ENCODE data around the gene DBH. TPM values are rescaled to one million over a fixed set of nuclear protein-coding genes. Genes with fewer than 3 reads are reported as not detected.
A peak's percentile ranks its signal among the peaks of the same experiment; 100 is the strongest.

The DBH gene
- total RNA-seq, 3 donors from 2014 or later (not counting 1 experiment from before 2014, with no cell fraction given), result not detected

- Histone ChIP-seq H3K27me3 (ENCODE audit: control insufficient read depth, insufficient read depth, low read length) (no peaks in the 10 kb centered on the region), H3K27ac (ENCODE audit: low read length) (no peak overlapping the region), H3K4me3 (ENCODE audit: low read length) (no peak overlapping the region), H3K36me3 (ENCODE audit: control insufficient read depth, insufficient read depth, low read length) (no peaks in the 10 kb centered on the region), H3K4me1 (ENCODE audit: control insufficient read depth, insufficient read depth, low read length) (peaks cover 18% of the 10 kb centered on the region), H3K9me3 (ENCODE audit: control insufficient read depth, insufficient read depth, low read length) (no peaks in the 10 kb centered on the region)
- Mint-ChIP-seq H3K36me3 (no peaks in the 10 kb centered on the region), H3K9me3 (no peaks in the 10 kb centered on the region), H3K4me1 (peaks cover 0 to 12% of the 10 kb centered on the region in 2 donors), H3K27me3 (ENCODE audit: low read depth in 2 of 2) (no peaks in the 10 kb centered on the region), H3K4me3 (no peak overlapping the region), H3K27ac (no peak overlapping the region)
- TF ChIP-seq CTCF (IDR thresholded peaks at IDR 0.05), result no peak
- intact Hi-C loops (cut with micrococcal nuclease), result no loop called here
- DNase-seq (no peak), ATAC-seq (no peak)
- WGBS (ENCODE audit: insufficient coverage), result 90% methylated on average over 10 of the region's 10 CpGs
Measured at GRCh38 chr9:133676450-133676849, 40.3 kb downstream of the DBH start.

GRCh38 chr9:133677126-133678010 lies 41.2 kb downstream of the DBH start:
- H3K27ac ChIP-seq (ENCODE audit: low read length), result no peak overlapping the region

GRCh38 chr9:133679056-133679455 lies 42.9 kb downstream of the DBH start:
- Mint-ChIP-seq H3K36me3 (no peaks in the 10 kb centered on the region), H3K9me3 (no peaks in the 10 kb centered on the region), H3K4me1 (peaks cover 0 to 12% of the 10 kb centered on the region in 2 donors), H3K27me3 (ENCODE audit: low read depth in 2 of 2) (no peaks in the 10 kb centered on the region), H3K4me3 (no peak overlapping the region), H3K27ac (no peak overlapping the region)
- ATAC-seq (no peak), DNase-seq (no peak)
- Histone ChIP-seq H3K36me3 (ENCODE audit: control insufficient read depth, insufficient read depth, low read length) (no peaks in the 10 kb centered on the region), H3K9me3 (ENCODE audit: control insufficient read depth, insufficient read depth, low read length) (no peaks in the 10 kb centered on the region), H3K4me3 (ENCODE audit: low read length) (no peak overlapping the region), H3K27me3 (ENCODE audit: control insufficient read depth, insufficient read depth, low read length) (no peaks in the 10 kb centered on the region), H3K27ac (ENCODE audit: low read length) (no peak overlapping the region), H3K4me1 (ENCODE audit: control insufficient read depth, insufficient read depth, low read length) (peaks cover 34% of the 10 kb centered on the region)
- no peak for TF ChIP-seq CTCF (IDR thresholded peaks at IDR 0.05)
- WGBS (ENCODE audit: insufficient coverage), result 84% methylated on average over 15 of the region's 15 CpGs
- intact Hi-C loops (cut with micrococcal nuclease), result no loop called here

More at GRCh38 chr9:133677126-133678010, 41.2 kb downstream of the DBH start:
- ATAC-seq (peak in 1 of 3 donors; percentile 85), DNase-seq (peak in 1 of 2 donors; percentile 92)
- Mint-ChIP-seq H3K4me1 (peaks cover 0 to 12% of the 10 kb centered on the region in 2 donors), H3K36me3 (no peaks in the 10 kb centered on the region), H3K4me3 (no peak overlapping the region), H3K27ac (peak overlapping the region in 1 of 2 donors; percentile 36), H3K27me3 (ENCODE audit: low read depth in 2 of 2) (no peaks in the 10 kb centered on the region), H3K9me3 (no peaks in the 10 kb centered on the region)
- no peaks in the 10 kb centered on the region for H3K36me3 ChIP-seq (ENCODE audit: control insufficient read depth, insufficient read depth, low read length)
- no peak for TF ChIP-seq CTCF (IDR thresholded peaks at IDR 0.05)
- no peaks in the 10 kb centered on the region for H3K27me3 ChIP-seq (ENCODE audit: control insufficient read depth, insufficient read depth, low read length)
- intact Hi-C loops (cut with micrococcal nuclease), result no loop called here
- WGBS (ENCODE audit: insufficient coverage), result 71% methylated on average over 16 of the region's 17 CpGs
- peaks cover 20% of the 10 kb centered on the region for H3K4me1 ChIP-seq (ENCODE audit: control insufficient read depth, insufficient read depth, low read length)
- no peaks in the 10 kb centered on the region for H3K9me3 ChIP-seq (ENCODE audit: control insufficient read depth, insufficient read depth, low read length)
- H3K4me3 ChIP-seq (ENCODE audit: low read length), result no peak overlapping the region

Data from natural killer cell (primary cell).